Panc1 (cell line): ENCODE measurements around the gene SYCP2L. TPM values are rescaled to one million over a fixed set of nuclear protein-coding genes. Genes with fewer than 3 reads are reported as not detected.

Experiments used
- ATAC-seq: fragments of 200-7000 bp; cut with Tn5 transposase; 2 replicates; pipeline ENCODE4 v1.9.1; 2020; ENCODE audit warnings: mild to moderate bottlenecking, moderate library complexity
- BruUV-seq: library from RNA; stranded (reverse); fragments of 400-500 nt; replicated peaks from 2 replicates; lab custom pipeline; 2021; lab: Mats Ljungman, UMichigan
- CTCF ChIA-PET: fragments of 300-600 bp; sonication (Branson Sonifier 250); formaldehyde crosslinking; loops from one replicate; lab custom pipeline; 2022; ENCODE audit warnings: antibody characterized with exemption; lab: Charles Lee
- POLR2A ChIA-PET: fragments of 300-600 bp; sonication (Branson Sonifier 250); formaldehyde crosslinking; loops from one replicate; lab custom pipeline; 2022; ENCODE audit warnings: antibody characterized with exemption; lab: Charles Lee
- DNase-seq: peaks from one replicate; pipeline ENCODE4 v3.0.0-alpha.2; 2010; ENCODE audit warnings: low read depth, low spot score
- H3K27ac ChIP-seq: 2 replicates; pipeline ENCODE4 v1.5.1; 2011; ENCODE audit warnings: mild to moderate bottlenecking, low read length, inconsistent platforms
- H3K27me3 ChIP-seq: fragments of 200-500 bp; sonication (Bioruptor generic); 2 replicates; pipeline ENCODE4 v1.6.0; 2014; ENCODE audit warnings: low read length, inconsistent platforms; ENCODE audit not compliant: control insufficient read depth, insufficient read depth
- H3K36me3 ChIP-seq: fragments of 200-500 bp; sonication (Bioruptor generic); 2 replicates; pipeline ENCODE4 v1.5.1; 2014; ENCODE audit warnings: inconsistent platforms, mild to moderate bottlenecking, low read length, moderate library complexity; ENCODE audit not compliant: control insufficient read depth, insufficient read depth
- H3K4me1 ChIP-seq: 2 replicates; pipeline ENCODE4 v1.5.1; 2011; ENCODE audit warnings: inconsistent platforms, mild to moderate bottlenecking, low read length, moderate library complexity; ENCODE audit not compliant: control insufficient read depth, insufficient read depth
- H3K4me3 ChIP-seq, 2 experiments: 2 replicates each; pipeline ENCODE4 v1.5.1; 2011 to 2012; ENCODE audit warnings: low read depth in 2 of 2, low read length in 2 of 2, mild to moderate bottlenecking in 2 of 2, inconsistent platforms in 1 of 2, moderate library complexity in 1 of 2
- H3K9me3 ChIP-seq: fragments of 200-500 bp; sonication (Bioruptor generic); 2 replicates; pipeline ENCODE4 v1.5.1; 2014; ENCODE audit warnings: low read depth, mild to moderate bottlenecking, inconsistent platforms, low read length, moderate library complexity; ENCODE audit not compliant: control insufficient read depth, insufficient read depth
- POLR2AphosphoS5 ChIP-seq: IDR thresholded peaks from 2 replicates; pipeline ENCODE4 v1.6.1; 2012; ENCODE audit warnings: mild to moderate bottlenecking, low read depth, low read length, moderate library complexity
- SIN3A ChIP-seq: IDR thresholded peaks from 2 replicates; pipeline ENCODE4 v1.6.1; 2012; ENCODE audit warnings: low read depth, mild to moderate bottlenecking, low read length, moderate library complexity, borderline replicate concordance; ENCODE audit not compliant: insufficient read depth
- TCF7L2 ChIP-seq: IDR thresholded peaks from 2 replicates; pipeline ENCODE4 v1.6.1; 2011; ENCODE audit warnings: mild to moderate bottlenecking, low read depth, low read length, inconsistent platforms
- in situ Hi-C: cut with HindIII; loops from 2 replicates; pipeline ENCODE4 v1.10.0; 2016; ENCODE audit warnings: low sequenced_read_pairs, low pct_unique_long_range_greater_than_20kb
- intact Hi-C: fragments of 100-400 bp; cut with micrococcal nuclease; formaldehyde crosslinking; loops from one replicate; pipeline ENCODE4 v1.10.0; 2022; ENCODE audit not compliant: unreplicated experiment
- total RNA-seq: library from RNA; stranded (reverse); gene quantifications from one replicate; pipeline ENCODE4 v1.2.1, GENCODE V29; 2021; ENCODE audit not compliant: unreplicated experiment
- TF ChIP-seq, protein P1 (sequence below), 2 experiments: IDR thresholded peaks; 2 replicates each; pipeline ENCODE4 v1.6.1; 2011 to 2012; ENCODE audit warnings: low read depth in 2 of 2, control low read depth in 1 of 2, low read length in 1 of 2, mild to moderate bottlenecking in 1 of 2, moderate library complexity in 1 of 2; ENCODE audit not compliant: insufficient read depth in 1 of 2
- TF ChIP-seq, protein P2 (sequence below): fragments of 450-650 bp; IDR thresholded peaks from 2 replicates; pipeline ENCODE4 v1.5.1; 2017; ENCODE audit warnings: mild to moderate bottlenecking

Gene SYCP2L
- total RNA-seq, 1 experiment from 2014 or later: 2.4 TPM

DNA sequence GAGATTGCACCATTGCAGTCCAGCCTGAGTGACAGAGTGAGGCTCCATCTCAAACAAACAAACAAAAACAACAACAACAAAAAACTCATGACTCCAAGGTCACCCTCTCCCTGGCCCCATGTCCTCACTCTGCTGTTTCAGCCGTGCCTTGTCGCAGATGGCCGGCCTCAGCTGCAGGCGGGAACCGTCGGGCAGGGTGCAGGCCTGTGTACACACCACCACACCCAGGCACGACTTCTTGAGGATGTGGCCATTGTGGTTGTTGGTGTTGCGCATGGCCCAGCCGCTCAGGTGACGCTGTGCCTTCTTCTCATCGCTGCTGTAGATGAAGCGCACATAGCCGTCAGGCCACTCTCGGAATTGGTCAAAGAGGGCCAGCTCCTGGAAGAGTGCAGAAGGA lies 9.8 kb upstream of the SYCP2L start:
- intact Hi-C loops: no loop called here
- ChIA-PET CTCF (no interaction called here), POLR2A (no interaction called here)
- Histone ChIP-seq H3K27ac (no peak overlapping the region), H3K4me3 (no peak overlapping the region), H3K4me1 (no peaks in the 10 kb centered on the region), H3K36me3 (no peaks in the 10 kb centered on the region), H3K9me3 (no peaks in the 10 kb centered on the region), H3K27me3 (no peaks in the 10 kb centered on the region)
- DNase-seq: no peak
- in situ Hi-C loops: no loop called here
- BruUV-seq: no TSS peak
- no peak for ATAC-seq
- TF ChIP-seq TCF7L2 (no peak), SIN3A (no peak), POLR2AphosphoS5 (no peak)
- TF ChIP-seq, protein P1, sequence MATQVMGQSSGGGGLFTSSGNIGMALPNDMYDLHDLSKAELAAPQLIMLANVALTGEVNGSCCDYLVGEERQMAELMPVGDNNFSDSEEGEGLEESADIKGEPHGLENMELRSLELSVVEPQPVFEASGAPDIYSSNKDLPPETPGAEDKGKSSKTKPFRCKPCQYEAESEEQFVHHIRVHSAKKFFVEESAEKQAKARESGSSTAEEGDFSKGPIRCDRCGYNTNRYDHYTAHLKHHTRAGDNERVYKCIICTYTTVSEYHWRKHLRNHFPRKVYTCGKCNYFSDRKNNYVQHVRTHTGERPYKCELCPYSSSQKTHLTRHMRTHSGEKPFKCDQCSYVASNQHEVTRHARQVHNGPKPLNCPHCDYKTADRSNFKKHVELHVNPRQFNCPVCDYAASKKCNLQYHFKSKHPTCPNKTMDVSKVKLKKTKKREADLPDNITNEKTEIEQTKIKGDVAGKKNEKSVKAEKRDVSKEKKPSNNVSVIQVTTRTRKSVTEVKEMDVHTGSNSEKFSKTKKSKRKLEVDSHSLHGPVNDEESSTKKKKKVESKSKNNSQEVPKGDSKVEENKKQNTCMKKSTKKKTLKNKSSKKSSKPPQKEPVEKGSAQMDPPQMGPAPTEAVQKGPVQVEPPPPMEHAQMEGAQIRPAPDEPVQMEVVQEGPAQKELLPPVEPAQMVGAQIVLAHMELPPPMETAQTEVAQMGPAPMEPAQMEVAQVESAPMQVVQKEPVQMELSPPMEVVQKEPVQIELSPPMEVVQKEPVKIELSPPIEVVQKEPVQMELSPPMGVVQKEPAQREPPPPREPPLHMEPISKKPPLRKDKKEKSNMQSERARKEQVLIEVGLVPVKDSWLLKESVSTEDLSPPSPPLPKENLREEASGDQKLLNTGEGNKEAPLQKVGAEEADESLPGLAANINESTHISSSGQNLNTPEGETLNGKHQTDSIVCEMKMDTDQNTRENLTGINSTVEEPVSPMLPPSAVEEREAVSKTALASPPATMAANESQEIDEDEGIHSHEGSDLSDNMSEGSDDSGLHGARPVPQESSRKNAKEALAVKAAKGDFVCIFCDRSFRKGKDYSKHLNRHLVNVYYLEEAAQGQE (IDR thresholded peaks at IDR 0.05; ENCODE audit: insufficient read depth in 1 of 2, low read depth in 2 of 2, low read length in 1 of 2): no peak
- TF ChIP-seq, protein P2, sequence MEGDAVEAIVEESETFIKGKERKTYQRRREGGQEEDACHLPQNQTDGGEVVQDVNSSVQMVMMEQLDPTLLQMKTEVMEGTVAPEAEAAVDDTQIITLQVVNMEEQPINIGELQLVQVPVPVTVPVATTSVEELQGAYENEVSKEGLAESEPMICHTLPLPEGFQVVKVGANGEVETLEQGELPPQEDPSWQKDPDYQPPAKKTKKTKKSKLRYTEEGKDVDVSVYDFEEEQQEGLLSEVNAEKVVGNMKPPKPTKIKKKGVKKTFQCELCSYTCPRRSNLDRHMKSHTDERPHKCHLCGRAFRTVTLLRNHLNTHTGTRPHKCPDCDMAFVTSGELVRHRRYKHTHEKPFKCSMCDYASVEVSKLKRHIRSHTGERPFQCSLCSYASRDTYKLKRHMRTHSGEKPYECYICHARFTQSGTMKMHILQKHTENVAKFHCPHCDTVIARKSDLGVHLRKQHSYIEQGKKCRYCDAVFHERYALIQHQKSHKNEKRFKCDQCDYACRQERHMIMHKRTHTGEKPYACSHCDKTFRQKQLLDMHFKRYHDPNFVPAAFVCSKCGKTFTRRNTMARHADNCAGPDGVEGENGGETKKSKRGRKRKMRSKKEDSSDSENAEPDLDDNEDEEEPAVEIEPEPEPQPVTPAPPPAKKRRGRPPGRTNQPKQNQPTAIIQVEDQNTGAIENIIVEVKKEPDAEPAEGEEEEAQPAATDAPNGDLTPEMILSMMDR: no peak

DNA sequence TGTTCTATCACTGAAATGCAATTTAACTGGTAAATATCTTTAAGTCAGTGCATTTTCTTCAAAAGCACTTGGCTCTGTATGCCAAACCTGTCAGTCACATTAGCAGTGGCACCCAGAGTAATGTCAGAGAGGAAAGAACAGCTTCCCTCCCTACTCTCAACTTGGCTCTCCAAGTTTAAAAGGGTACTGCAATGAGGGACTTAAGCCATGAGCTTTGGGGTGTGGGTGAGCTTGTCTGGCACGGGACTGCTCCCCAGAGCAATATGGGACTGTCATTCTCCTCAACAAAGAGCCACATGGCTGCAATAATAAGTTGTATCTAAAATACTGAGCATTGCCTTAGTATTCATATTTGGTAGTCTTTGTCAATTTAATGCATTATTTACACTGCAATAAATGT lies 9.0 kb upstream of the SYCP2L start:
- Histone ChIP-seq H3K36me3 (no peaks in the 10 kb centered on the region), H3K27ac (no peak overlapping the region), H3K27me3 (no peaks in the 10 kb centered on the region), H3K9me3 (no peaks in the 10 kb centered on the region), H3K4me1 (no peaks in the 10 kb centered on the region), H3K4me3 (no peak overlapping the region)
- ATAC-seq: no peak
- CTCF ChIA-PET: no interaction called here
- TF ChIP-seq TCF7L2 (no peak), POLR2AphosphoS5 (no peak), SIN3A (no peak)
- TF ChIP-seq, protein P2: no peak
- TF ChIP-seq, protein P1 (IDR thresholded peaks at IDR 0.05; ENCODE audit: insufficient read depth in 1 of 2, low read depth in 2 of 2, low read length in 1 of 2): no peak
- BruUV-seq: no TSS peak
- DNase-seq: no peak
- POLR2A ChIA-PET: no interaction called here
- in situ Hi-C loops (no loop called here), intact Hi-C loops (no loop called here)
